OCI-LY1 (cell line): ENCODE measurements around the gene SNRNP48.

Source experiments
- H2AFZ ChIP-seq: fragments of 200-600 bp; sonication (generic), shearing (Covaris generic); 2 replicates; pipeline ENCODE4 v1.6.0; 2014; ENCODE audit warnings: antibody characterized with exemption, mild to moderate bottlenecking, low read length
- H3F3A ChIP-seq: fragments of 200-600 bp; sonication (generic), shearing (Covaris generic); 2 replicates; pipeline ENCODE4 v1.6.0; 2014; ENCODE audit warnings: mild to moderate bottlenecking, antibody characterized with exemption, low read length, moderate library complexity; ENCODE audit not compliant: insufficient read depth
- H3K27ac ChIP-seq: fragments of 200-600 bp; sonication (generic); 2 replicates; pipeline ENCODE4 v1.5.1; 2014; ENCODE audit warnings: low read length, mixed run types, mild to moderate bottlenecking, low read depth; ENCODE audit not compliant: poor library complexity, severe bottlenecking
- H3K27me3 ChIP-seq: fragments of 200-600 bp; sonication (generic); 2 replicates; pipeline ENCODE4 v1.6.0; 2014; ENCODE audit warnings: antibody characterized with exemption, mild to moderate bottlenecking, low read length, moderate library complexity; ENCODE audit not compliant: insufficient read depth
- H3K36me3 ChIP-seq: fragments of 200-600 bp; sonication (generic); 2 replicates; pipeline ENCODE4 v1.6.1; 2014; ENCODE audit warnings: mild to moderate bottlenecking, antibody characterized with exemption, low read length, moderate library complexity, mixed read lengths; ENCODE audit not compliant: insufficient read depth
- H3K4me1 ChIP-seq: fragments of 200-600 bp; sonication (generic); 2 replicates; pipeline ENCODE4 v1.5.1; 2014; ENCODE audit warnings: mild to moderate bottlenecking, low read length, moderate library complexity; ENCODE audit not compliant: insufficient read depth, severe bottlenecking
- H3K4me2 ChIP-seq: fragments of 200-600 bp; sonication (generic), shearing (Covaris generic); 2 replicates; pipeline ENCODE4 v1.6.1; 2014; ENCODE audit warnings: low read length
- H3K4me3 ChIP-seq: fragments of 200-600 bp; sonication (generic); 2 replicates; pipeline ENCODE4 v1.5.1; 2014; ENCODE audit warnings: low read length, low read depth, mild to moderate bottlenecking, mixed read lengths; ENCODE audit not compliant: poor library complexity, severe bottlenecking
- H3K79me2 ChIP-seq: fragments of 200-600 bp; shearing (Covaris generic); 2 replicates; pipeline ENCODE4 v1.6.1; 2016; ENCODE audit warnings: mixed run types, low read length, mixed read lengths; ENCODE audit not compliant: insufficient read depth
- H3K9ac ChIP-seq: fragments of 200-600 bp; sonication (generic), shearing (Covaris generic); 2 replicates; pipeline ENCODE4 v1.6.1; 2014; ENCODE audit warnings: mild to moderate bottlenecking, low read length, mixed read lengths
- H3K9me2 ChIP-seq: fragments of 200-600 bp; sonication (generic), shearing (Covaris generic); 2 replicates; pipeline ENCODE4 v1.6.1; 2014; ENCODE audit warnings: low read depth, mild to moderate bottlenecking, low read length, mixed read lengths
- H3K9me3 ChIP-seq: fragments of 200-600 bp; shearing (Covaris generic); 2 replicates; pipeline ENCODE4 v1.6.1; 2014; ENCODE audit warnings: low read length, mixed read lengths
- H4K20me1 ChIP-seq: fragments of 200-600 bp; sonication (generic), shearing (Covaris generic); 2 replicates; pipeline ENCODE4 v1.6.0; 2016; ENCODE audit warnings: mild to moderate bottlenecking, low read length; ENCODE audit not compliant: insufficient read depth
- EZH2 ChIP-seq: fragments of 200-600 bp; sonication (generic), shearing (Covaris generic); IDR thresholded peaks from 2 replicates; pipeline ENCODE4 v1.8.0; 2017; ENCODE audit warnings: borderline replicate concordance, mixed run types, mild to moderate bottlenecking, antibody characterized with exemption, low read length, moderate library complexity, mixed read lengths
- TF ChIP-seq, protein P1 (sequence below): fragments of 200-600 bp; sonication (generic), shearing (Covaris generic); IDR thresholded peaks from 2 replicates; pipeline ENCODE4 v1.5.1; 2017; ENCODE audit warnings: mild to moderate bottlenecking, antibody characterized with exemption, low read length, moderate library complexity, mixed read lengths

The SNRNP48 gene

DNA sequence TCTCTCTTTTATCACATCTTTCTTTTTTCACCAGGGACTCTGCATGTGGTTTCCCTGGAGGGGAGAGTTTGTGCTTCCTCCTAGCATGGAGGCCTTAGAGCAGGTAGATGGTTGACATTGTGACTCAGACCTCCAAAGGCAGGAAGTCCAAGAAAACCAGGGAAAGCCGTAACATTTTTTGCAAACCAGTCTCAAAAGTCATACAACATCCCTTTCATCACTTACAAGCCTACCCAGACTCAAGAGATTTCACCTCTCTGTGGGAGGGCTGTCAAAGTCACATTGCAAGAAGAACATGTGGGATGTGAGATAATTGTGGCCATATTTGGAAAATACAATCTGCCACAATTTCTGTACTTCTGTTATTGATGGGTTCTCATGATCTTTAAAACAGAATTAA is 46.2 kb downstream of the SNRNP48 start:
- H3K9me3 ChIP-seq: no peaks in the 10 kb centered on the region
- no peak overlapping the region for H3K4me3 ChIP-seq
- H2AFZ ChIP-seq: no peak overlapping the region
- H3K4me1 ChIP-seq: no peaks in the 10 kb centered on the region
- no peak overlapping the region for H3K9ac ChIP-seq
- H4K20me1 ChIP-seq: no peaks in the 10 kb centered on the region
- H3F3A ChIP-seq: no peaks in the 10 kb centered on the region
- H3K9me2 ChIP-seq: no peaks in the 10 kb centered on the region
- TF ChIP-seq, protein P1, sequence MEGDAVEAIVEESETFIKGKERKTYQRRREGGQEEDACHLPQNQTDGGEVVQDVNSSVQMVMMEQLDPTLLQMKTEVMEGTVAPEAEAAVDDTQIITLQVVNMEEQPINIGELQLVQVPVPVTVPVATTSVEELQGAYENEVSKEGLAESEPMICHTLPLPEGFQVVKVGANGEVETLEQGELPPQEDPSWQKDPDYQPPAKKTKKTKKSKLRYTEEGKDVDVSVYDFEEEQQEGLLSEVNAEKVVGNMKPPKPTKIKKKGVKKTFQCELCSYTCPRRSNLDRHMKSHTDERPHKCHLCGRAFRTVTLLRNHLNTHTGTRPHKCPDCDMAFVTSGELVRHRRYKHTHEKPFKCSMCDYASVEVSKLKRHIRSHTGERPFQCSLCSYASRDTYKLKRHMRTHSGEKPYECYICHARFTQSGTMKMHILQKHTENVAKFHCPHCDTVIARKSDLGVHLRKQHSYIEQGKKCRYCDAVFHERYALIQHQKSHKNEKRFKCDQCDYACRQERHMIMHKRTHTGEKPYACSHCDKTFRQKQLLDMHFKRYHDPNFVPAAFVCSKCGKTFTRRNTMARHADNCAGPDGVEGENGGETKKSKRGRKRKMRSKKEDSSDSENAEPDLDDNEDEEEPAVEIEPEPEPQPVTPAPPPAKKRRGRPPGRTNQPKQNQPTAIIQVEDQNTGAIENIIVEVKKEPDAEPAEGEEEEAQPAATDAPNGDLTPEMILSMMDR: no peak
- no peak for TF ChIP-seq EZH2
- no peak overlapping the region for H3K4me2 ChIP-seq
- H3K79me2 ChIP-seq: no peaks in the 10 kb centered on the region
- H3K36me3 ChIP-seq: no peaks in the 10 kb centered on the region
- no peak overlapping the region for H3K27ac ChIP-seq
- H3K27me3 ChIP-seq: no peaks in the 10 kb centered on the region; the same call in 1 of the 2 replicates

DNA sequence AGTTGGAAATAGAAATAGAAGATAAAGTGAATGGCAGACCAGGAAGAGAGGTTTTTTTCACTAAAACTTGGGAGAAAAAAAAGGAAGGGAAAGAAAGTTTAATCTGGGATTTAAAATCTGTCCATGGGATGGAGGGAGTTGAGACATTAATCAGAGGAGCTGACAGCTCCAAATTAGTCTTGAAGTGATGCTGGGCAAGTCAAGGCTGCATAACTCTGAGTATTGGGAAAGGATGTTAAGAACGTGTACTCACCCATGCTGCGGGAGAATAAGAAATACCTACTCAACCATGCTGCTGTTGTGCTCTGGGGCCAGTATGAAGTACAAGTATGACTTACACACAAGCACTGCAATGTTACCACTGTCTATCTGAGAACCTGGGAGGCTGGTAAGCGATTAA is 47.5 kb downstream of the SNRNP48 start:
- Histone ChIP-seq H3F3A (no peaks in the 10 kb centered on the region), H3K4me1 (no peaks in the 10 kb centered on the region), H2AFZ (no peak overlapping the region), H3K9me2 (no peaks in the 10 kb centered on the region), H4K20me1 (no peaks in the 10 kb centered on the region), H3K4me2 (no peak overlapping the region), H3K9me3 (no peaks in the 10 kb centered on the region), H3K79me2 (no peaks in the 10 kb centered on the region), H3K4me3 (no peak overlapping the region), H3K27ac (no peak overlapping the region), H3K36me3 (no peaks in the 10 kb centered on the region), H3K27me3 (no peaks in the 10 kb centered on the region; the same call in 1 of the 2 replicates), H3K9ac (no peak overlapping the region)
- no peak for TF ChIP-seq EZH2
- TF ChIP-seq, protein P1: no peak

DNA sequence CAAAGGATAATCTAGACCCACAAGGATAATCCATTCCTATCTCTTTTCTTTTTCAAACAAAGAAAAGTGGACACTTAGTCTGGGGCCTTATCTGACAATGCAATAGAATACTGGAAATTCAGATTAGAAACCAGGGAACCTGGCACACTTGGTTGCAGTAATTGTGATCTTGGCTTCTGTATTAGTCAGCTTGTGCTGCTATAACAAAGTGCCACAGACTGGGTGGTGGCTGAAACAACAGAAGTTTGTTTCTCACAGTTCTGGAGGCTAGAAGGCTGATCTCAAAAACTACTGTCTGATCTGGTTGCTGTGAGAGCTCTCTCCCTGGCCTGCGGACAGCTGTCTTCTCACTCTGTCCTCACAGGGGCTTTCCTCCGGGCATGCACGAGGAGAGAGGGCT is 49.4 kb downstream of the SNRNP48 start:
- H4K20me1 ChIP-seq: no peaks in the 10 kb centered on the region
- H3K27me3 ChIP-seq: peaks cover 7% of the 10 kb centered on the region; the same call in 1 of the 2 replicates
- no peaks in the 10 kb centered on the region for H3F3A ChIP-seq
- no peaks in the 10 kb centered on the region for H3K9me3 ChIP-seq
- H3K36me3 ChIP-seq: no peaks in the 10 kb centered on the region
- H2AFZ ChIP-seq: no peak overlapping the region
- H3K9ac ChIP-seq: no peak overlapping the region
- no peaks in the 10 kb centered on the region for H3K4me1 ChIP-seq
- H3K79me2 ChIP-seq: no peaks in the 10 kb centered on the region
- H3K4me3 ChIP-seq: no peak overlapping the region
- H3K27ac ChIP-seq: no peak overlapping the region
- no peak for TF ChIP-seq EZH2
- TF ChIP-seq, protein P1: no peak
- no peaks in the 10 kb centered on the region for H3K9me2 ChIP-seq
- H3K4me2 ChIP-seq: no peak overlapping the region
